Activated CD8-positive, alpha-beta memory T cell treated with anti-CD3 and anti-CD28 coated beads for 4 hours (primary cell): ENCODE results near the gene ESYT2.

Source experiments
- DNase-seq, 2 donors: peaks; one replicate each; pipeline ENCODE4 v3.0.0-alpha.2; 2020; ENCODE audit warnings: low read depth in 2 of 2

The ESYT2 gene

DNA sequence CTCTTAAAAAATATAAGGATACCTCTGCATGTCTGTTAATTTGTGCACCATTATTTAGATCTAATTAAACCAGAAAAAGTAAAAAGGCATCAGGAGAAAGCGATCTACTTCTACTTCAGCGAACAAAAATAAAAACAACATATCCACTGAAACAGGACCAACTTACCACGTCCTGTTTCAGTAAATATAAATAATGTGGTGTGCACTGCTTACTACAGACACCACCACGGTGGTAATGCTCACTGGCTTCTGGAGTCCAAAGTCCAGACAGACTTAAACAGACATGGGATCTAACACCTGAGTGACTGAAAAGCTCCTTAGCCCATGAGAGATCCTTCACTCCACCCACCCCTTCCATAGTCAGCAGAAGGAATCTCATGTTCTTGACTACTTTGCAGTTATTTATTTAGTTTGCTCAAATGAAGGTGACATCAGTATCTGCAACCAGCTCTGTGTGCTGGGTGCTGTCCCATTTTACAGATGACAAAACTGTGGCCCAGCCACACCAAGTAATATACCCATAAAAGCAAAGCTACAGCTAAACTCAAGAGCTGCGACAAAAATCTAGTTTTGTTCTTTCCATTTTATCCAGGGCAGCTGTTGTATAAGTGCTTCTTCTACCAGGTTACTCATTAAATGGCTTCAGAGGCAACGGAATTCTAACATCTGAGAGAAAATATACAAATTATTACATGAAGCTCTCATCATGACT lies 62.6 kb downstream of the ESYT2 start:
- no peak for DNase-seq

GRCh38 chr7:158765020-158765419 lies 64.3 kb downstream of the ESYT2 start:
- no peak for DNase-seq

- no peak for DNase-seq
Observed at GRCh38 chr7:158763454-158764033, 65.8 kb downstream of the ESYT2 start.

DNA sequence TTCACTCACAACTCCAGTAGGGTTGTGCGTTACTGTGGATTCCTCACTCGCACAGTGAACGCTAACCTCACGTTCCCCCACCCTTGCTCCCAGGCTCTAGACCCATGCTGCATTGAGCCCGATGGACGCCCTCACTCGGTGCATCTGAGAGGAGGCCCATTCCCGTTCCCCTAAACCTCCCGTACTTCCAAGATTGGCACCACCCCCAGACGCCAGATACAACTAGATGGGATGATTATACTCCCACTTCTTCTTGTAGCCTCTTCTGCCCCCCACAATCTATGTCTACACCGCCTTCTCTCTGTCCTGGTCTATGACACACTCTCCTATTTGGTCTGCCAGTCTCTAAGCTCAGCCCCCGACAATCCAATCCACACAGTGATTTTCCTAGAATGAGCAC lies 67.4 kb downstream of the ESYT2 start:
- DNase-seq: no peak

DNA sequence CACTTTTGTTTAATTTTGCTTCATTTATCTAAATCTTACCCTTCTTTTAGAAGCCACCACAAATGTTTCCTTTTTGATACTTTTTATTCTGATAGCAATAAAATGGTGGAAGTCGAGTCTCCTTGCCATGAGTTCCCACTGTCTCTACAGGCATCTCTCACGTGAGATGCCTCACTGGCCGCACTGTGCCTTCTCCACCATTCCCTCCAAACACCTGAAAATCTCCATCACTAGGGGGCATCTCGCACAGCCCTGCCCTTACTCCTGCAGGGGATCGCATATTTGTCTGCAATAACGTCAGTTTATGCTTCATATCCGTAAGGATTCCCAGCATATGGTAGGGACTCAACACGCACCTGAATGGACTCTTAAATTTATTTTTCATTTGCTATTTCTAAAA lies 68.4 kb downstream of the ESYT2 start:
- DNase-seq: no peak

GRCh38 chr7:158760445-158760764 lies 68.9 kb downstream of the ESYT2 start:
- DNase-seq: no peak

DNA sequence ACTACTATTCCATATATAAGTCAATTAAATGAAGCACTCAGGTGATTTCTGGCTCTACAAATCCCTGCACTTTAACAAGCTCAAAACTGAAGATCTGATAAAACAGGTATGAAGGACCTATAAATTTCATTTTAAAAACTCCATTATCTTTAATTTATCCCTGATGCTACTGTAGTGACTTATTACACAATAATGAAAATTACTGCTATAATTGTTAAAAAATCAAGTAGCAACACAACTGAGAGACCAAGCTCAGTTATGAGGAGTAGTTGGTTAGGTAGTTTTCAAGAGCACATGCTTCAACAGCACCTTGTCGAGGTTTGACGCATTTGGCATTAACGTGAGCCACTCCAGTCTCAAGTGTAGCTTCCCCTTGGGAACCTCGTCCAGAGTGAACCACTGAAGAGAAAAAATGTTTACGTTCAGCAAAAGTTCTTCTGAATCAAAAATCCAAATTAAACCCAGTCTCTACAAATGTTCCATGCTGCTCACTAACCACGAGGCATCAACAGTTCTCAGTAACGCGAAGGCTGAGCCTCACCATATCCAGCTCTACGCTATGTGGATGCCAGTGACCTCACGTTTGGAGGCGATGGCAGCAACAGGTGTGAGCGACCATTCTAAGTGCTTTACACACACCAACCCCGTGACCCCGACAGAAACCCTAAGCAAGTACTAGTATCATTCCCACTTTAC lies 69.4 kb downstream of the ESYT2 start:
- DNase-seq: no peak

- no peak for DNase-seq
Observed at GRCh38 chr7:158759245-158759614, 70.1 kb downstream of the ESYT2 start.

GRCh38 chr7:158758586-158759244 lies 70.6 kb downstream of the ESYT2 start:
- no peak for DNase-seq

DNA sequence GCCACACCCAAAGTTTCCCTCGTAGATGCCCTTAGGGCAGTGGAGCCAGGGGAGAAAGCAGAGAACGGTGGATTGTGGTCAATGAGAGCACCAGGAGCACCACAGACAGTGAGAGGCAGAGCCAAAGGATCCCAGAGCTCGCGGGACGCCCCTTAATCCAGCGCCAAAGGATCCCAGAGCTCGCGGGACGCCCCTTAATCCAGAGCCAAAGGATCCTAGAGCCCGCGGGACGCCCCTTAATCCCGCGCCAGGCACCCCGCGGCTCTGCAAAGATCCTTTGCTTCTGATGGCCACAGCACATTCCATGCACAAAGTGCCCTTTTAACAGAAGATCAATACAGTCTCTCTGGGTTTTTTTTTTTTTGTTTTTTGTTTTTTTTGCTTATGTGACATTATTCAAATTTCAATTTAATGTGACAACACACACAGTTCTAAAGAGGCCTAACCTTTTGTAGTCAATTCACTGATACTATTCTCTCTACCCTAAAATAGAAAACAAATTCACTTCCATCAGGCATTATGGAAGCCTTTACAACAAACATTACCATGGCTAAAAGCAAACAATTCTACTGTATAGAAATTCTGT lies 71.8 kb downstream of the ESYT2 start:
- DNase-seq: no peak

GRCh38 chr7:158754746-158755444 lies 74.4 kb downstream of the ESYT2 start:
- DNase-seq: no peak

DNA sequence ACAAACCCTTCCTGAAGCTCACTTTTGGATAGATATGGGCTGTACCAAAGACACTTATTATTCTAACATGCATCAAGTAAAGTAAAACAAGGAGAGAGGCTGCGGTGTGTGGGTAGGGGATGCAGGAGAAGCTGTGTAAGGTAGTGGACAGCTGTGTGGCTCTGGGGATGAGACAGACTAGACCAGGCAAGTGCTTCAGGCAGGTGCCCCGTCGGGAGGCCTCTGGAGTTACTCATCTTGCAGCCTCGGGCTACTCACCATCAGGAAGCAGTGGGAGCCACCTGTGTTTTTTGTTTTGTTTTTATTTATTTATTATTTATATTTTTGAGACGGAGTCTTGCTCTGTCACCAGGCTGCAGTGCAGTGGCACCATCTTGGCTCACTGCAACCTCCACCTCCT lies 75.4 kb downstream of the ESYT2 start:
- DNase-seq: no peak

DNA sequence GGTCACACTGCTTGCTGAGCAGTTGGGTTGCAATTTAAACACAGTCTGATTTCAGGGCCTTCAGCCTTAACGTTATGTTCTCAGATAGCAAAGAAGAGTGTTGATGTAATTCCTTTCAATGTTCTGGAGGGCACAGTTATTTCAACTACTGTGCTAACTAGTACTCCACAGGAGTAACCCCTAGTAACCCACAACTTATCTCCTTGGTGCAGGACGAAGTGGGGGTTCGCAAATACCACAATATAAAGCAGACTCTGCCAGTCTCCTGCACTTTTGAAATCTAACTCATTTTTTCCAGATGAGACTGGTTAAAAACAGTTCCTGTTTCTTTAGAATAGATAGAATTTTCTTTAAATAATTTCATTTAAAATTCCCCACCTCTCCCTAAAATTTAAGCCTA lies 77.6 kb downstream of the ESYT2 start:
- DNase-seq: no peak

DNA sequence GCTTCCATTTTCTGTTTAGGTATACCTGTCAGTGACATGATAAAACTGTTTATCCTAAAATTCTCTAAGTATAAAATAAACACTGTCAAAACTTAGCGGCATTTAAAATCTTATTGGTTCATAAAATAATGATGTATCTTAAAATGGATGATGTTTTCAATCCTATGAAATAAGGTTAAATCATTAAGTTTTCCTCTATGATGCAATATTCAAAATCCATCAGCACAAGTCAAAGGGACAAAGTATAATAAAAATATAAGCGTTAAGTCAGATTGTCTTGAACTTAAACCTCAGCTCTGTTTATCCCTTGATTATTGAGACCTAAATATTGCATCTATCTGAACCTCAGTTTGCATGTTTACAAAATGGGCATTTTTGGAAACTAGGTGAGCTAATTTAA lies 78.1 kb downstream of the ESYT2 start:
- DNase-seq: no peak

- no peak for DNase-seq
Observed at GRCh38 chr7:158750702-158751101, 78.6 kb downstream of the ESYT2 start.

DNA sequence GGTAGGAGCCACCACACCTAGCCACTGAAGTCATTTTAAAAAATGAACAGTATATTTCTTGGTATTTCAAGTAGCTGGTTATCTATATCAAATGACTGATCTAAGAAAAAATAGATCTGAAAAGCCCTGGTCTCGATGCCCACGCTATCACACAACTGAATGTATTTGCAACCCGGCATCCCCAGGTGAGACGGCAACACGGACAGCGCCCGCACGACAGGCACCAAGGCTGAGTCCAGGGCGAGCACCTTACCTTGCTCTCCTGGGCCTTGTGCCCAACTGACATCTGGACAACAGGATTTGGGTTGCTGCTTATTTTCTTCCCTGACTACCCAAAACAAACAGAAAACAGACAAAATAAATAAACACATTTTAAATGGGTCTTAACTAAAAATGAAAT lies 79.9 kb downstream of the ESYT2 start:
- no peak for DNase-seq

GRCh38 chr7:158748335-158748734 lies 81.0 kb downstream of the ESYT2 start:
- no peak for DNase-seq

DNA sequence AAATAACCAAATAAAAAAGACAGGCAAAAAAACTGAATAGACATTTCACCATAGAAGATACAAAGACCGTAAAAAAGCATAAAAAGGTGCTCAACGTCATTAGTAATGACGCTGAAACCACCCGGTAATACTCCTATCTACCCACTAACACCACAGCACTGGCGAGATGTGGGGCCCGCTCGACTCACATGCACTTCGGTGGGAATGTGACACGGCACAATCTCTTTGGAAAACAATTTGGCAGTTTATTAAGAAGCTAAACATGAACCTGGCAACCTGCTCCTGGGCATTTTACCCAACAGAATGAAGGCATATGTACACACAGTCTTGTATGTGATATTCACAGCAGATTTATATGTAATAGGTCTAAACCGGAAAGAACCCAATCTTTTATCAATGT lies 81.9 kb downstream of the ESYT2 start:
- no peak for DNase-seq

DNA sequence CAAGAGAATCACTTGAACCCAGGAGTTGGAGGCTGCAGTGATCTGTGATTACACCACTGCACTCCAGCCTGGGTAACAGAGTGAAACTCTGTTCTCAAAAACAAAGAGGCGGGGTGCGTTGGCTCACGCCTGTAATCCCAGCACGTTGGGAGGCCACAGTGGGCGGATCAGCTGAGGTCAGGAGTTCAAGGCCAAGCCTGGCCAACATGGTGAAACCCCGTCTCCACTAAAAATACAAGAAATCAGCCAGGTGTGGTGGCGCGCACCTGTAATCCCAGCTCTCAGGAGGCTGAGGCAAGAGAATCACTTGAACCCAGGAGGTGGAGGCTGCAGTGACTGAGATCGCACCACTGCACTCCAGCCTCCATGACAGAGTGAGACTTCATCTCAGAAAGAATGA lies 82.4 kb downstream of the ESYT2 start:
- DNase-seq: no peak

DNA sequence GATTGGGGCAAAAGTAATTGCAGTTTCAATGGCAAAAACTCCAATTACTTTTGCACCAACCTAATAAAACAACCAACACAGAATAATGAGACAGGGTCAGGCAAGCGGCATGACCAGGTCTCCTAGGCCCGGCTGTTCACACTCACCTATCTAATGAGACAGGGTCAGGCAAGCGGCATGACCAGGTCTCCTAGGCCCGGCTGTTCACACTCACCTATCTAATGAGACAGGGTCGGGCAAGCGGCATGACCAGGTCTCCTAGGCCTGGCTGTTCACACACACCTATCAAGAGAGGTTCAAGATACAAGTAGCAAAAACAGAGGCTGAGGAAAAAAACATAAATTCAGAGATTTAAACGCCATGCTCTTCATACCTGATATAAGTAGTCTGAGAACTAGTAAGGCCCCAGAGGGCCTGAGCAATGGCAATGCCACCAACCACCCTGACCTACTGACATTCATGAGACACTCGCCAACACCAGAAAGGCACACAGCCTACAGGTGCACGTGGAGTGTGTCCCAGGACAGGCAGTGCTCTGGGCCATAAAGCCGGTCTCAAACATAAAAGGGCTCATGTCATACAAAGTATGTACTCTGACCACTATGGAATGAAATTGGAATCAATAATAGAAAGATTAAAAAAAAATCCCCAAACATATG lies 84.1 kb downstream of the ESYT2 start:
- DNase-seq: no peak

GRCh38 chr7:158744070-158744469 lies 85.2 kb downstream of the ESYT2 start:
- no peak for DNase-seq
